Measurements from ENCODE around the gene CHMP1B.

DNA sequence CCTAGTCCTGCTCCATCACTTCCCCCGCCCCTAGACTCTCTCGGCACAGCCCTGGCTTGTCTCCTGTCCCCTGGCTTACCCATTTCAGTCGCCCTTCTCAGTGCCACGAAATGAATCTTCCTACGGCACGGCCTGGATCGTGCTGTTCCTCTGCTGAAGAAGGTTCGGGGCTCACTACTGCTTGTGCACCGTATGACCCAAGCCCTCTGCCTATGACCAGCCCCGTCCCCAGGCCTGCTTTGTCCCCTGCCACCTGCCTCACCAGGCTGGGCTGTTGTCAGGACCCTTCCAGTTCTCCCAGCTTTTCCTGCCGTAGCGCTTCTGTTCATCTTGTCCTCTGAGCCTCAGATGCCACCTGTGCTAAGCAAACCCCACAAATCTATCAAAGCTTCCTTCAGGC, 13.9 kb downstream of the CHMP1B start:
- TF ChIP-seq CTCF (IDR thresholded peaks at IDR 0.05), result no peak
- no peak for TF ChIP-seq POLR2A (IDR thresholded peaks at IDR 0.05)
